HFF-Myc (cell line): Measurements from ENCODE around the gene HSCB.

Experiments used
- DNase-seq: peaks from one replicate; pipeline ENCODE4 v3.0.0-alpha.2; 2011; ENCODE audit warnings: low read depth; ENCODE audit errors: extremely low read depth
- H3K4me3 ChIP-seq: replicated peaks from 2 replicates; pipeline ENCODE4 v1.5.1; 2011; ENCODE audit warnings: low read depth, mild to moderate bottlenecking, control low read depth, low read length
- TF ChIP-seq, protein P1 (sequence below): IDR thresholded peaks from 2 replicates; pipeline ENCODE4 v1.5.1; 2012; ENCODE audit warnings: mild to moderate bottlenecking, low read depth, low read length, control low read depth; ENCODE audit errors: missing control alignments

The HSCB gene

GRCh38 chr22:28791841-28792490 is 50.1 kb downstream of the HSCB start:
- no peak overlapping the region for H3K4me3 ChIP-seq
- no peak for DNase-seq
- TF ChIP-seq, protein P1, sequence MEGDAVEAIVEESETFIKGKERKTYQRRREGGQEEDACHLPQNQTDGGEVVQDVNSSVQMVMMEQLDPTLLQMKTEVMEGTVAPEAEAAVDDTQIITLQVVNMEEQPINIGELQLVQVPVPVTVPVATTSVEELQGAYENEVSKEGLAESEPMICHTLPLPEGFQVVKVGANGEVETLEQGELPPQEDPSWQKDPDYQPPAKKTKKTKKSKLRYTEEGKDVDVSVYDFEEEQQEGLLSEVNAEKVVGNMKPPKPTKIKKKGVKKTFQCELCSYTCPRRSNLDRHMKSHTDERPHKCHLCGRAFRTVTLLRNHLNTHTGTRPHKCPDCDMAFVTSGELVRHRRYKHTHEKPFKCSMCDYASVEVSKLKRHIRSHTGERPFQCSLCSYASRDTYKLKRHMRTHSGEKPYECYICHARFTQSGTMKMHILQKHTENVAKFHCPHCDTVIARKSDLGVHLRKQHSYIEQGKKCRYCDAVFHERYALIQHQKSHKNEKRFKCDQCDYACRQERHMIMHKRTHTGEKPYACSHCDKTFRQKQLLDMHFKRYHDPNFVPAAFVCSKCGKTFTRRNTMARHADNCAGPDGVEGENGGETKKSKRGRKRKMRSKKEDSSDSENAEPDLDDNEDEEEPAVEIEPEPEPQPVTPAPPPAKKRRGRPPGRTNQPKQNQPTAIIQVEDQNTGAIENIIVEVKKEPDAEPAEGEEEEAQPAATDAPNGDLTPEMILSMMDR, result no peak

DNA sequence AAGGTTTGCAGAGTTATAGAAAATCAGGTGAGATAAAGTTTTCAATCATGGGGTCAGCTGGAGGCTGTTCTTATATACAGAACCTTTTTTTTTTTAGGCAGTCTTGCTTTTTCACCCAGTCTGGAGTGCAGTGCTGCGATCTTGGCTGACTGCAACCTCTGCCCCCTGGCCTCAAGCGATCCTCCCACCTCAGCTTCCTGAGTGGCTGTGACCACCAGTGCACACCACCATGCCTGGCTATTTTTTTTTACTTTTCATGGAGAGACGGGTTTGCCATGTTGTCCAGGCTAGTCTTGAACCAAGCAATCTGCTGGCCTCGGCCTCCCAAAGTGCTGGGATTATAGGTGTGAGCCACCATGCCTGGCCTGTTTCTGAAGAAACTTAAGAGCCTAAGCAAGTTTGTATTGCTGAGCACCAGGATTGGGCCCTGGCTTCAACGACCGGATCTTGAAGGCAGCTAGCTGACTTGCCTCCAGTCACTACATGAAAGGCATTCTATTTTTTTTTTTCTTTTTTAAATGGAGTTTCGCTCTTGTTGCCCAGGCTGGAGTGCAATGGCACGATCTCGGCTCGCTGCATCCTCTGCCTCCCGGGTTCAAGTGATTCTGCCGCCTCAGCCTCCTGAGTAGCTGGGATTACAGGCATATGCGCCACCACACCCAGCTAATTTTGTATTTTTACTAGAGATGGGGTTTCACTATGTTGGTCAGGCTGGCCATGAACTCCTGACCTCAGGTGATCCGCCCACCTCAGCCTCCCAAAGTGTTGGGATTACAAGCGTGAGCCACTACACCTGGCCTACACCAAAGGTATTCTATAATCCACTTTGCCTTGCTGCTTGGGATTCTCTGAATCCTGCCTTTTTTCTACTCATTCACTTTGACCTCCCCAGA is 50.9 kb downstream of the HSCB start:
- no peak overlapping the region for H3K4me3 ChIP-seq
- TF ChIP-seq, protein P1, result no peak
- no peak for DNase-seq

DNA sequence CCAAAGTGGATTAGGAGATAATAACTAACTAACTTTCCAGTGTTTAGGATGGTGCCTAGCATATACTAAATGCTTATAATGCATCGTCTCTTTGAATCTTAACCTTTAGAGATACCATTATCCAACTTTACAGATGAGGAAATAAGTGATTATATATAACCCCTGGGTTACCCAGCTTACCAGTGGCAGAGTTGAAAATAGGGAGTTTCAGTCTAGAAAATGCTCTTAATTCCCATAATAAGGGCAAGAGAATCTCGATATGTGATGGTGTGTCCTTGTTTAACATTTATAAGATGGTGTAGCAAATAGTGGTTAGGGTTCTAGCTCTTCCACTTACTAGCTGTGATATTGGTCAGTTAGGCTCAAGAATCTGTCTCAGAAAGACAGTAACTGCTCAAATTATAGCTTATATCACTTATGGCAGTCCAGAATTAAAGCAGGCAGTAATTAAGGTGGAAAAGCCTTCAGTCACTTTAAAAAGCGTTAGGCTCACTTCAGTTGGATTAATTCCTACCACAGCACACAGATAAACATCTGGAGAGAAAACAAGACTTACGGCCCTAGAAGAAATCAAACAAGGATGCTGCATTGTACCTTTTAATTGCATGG is 52.2 kb downstream of the HSCB start:
- TF ChIP-seq, protein P1, result no peak
- no peak overlapping the region for H3K4me3 ChIP-seq
- DNase-seq, result no peak

DNA sequence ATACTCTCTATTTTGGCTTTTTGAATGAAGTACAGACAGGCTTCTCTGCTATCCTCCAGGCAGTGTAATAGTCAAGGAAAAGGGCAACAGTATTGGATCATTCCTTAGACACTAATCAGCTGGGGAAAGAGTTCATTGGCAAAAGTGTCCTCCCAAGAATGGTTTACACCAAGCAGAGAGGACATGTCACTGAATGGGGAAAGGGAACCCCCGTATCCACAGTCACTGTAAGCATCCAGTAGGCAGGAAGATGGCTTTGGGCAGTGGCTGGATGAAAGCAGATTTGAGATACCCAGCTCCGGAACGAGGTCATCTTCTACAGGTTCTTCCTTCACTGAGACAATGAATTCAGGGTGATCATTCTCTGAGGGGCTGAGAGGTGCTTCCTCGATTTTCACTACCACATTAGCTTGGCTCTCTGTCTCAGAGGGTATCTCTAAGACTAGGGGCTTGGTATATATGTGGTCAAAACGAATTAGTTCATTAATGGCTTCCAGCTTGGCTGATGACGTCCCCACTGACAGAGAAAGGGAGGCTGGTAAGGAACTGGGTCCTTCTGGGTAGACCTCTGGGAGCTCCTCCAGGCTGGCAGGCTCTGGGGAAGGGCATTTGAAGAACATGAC is 53.3 kb downstream of the HSCB start:
- no peak for DNase-seq
- no peak overlapping the region for H3K4me3 ChIP-seq
- TF ChIP-seq, protein P1, result no peak

- no peak overlapping the region for H3K4me3 ChIP-seq
- DNase-seq, result no peak
- TF ChIP-seq, protein P1, result no peak
Measured at GRCh38 chr22:28795932-28796856, 54.4 kb downstream of the HSCB start.
